ENCODE data around the gene KCNJ6.

- no peak for TF ChIP-seq CTCF (IDR thresholded peaks at IDR 0.05)
- TF ChIP-seq POLR2A (IDR thresholded peaks at IDR 0.05) = no peak
- TF ChIP-seq POLR2AphosphoS5 (IDR thresholded peaks at IDR 0.05; ENCODE audit: insufficient read depth in 1 of 2, low read depth in 1 of 2) = no peak
Observed at GRCh38 chr21:37737996-37738395, 178.3 kb downstream of the KCNJ6 start.
